ENCODE results near the gene SSX3.
"Not testable (repeated sequence)": the region's sequence is repeated elsewhere in the genome, so short reads cannot be mapped to it uniquely, and the experiment has no call there.

The SSX3 gene

DNA sequence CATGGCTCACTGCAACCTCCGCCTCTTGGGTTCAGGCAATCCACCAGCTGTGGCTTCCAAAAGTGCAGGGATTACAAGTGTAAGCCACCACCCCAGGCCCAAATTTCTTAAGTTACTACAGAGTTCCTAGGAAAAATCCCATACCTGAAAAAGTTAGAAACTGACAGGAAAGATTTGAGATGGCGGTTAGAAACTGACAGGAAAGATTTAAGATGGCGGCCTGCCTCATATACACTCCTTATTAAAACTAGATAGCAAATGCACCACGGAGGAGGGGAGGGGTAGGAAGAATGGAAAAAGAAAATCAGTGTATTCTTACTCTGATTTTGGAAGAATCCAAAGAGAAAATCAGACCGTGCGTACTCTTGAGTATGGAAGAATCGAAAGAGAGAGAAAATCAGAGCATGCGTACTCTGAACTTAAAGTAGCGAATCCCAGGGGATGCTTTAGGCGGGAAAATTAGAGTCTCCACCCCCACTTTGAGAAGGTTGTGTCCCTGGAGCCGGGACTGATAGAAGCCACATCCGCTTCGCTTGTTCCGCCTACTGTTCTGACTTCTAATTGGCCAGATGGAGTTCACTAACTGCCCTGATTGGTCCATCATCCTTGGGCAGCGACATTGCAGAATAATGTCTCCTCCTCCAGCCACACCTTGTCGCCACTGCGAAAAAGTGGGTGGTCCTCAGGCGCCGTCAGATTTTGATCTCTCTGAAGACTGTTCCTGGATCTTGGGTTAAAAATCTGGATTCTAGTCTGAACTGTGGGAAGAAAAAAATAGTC is at the start of gene SSX3:
Gene SSX3, minus strand, starts transcription at position 389 of the 780 bp plus-strand sequence. CDS start 1,454 bp downstream, outside the sequence.
- not testable (repeated sequence) for DNase-seq (ENCODE audit: low read depth)

GRCh38 chrX:48397825-48398224 is 41.3 kb upstream of the SSX3 start:
- DNase-seq (ENCODE audit: low read depth): not testable (repeated sequence)

- DNase-seq (ENCODE audit: low read depth): not testable (repeated sequence)
These were observed 40.4 kb upstream of the SSX3 start for GRCh38 chrX:48396931-48397330.

DNA sequence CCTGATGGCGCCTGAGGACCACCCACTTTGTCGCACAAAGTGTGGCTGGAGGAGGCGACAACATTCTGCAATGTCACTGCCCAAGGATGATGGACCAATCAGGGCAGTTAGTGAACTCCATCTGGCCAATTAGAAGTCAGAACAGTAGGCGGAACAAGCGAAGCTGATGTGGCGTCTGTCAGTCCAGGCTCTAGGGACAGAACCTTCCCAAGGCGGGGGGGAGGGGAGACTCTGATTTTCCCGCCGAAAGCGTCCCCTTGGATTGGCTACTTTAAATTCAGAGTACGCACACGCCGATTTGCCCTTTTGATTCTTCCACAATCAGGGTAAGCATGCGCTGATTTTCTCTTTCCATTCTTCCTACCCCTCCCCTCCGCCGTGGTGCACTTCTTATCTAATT is 26.7 kb upstream of the SSX3 start, which contains the start of gene SSX4:
Gene SSX4, plus strand, starts transcription at position 301 of the 400 bp plus-strand sequence. CDS start 515 bp downstream, outside the sequence.
- not testable (repeated sequence) for DNase-seq (ENCODE audit: low read depth)

DNA sequence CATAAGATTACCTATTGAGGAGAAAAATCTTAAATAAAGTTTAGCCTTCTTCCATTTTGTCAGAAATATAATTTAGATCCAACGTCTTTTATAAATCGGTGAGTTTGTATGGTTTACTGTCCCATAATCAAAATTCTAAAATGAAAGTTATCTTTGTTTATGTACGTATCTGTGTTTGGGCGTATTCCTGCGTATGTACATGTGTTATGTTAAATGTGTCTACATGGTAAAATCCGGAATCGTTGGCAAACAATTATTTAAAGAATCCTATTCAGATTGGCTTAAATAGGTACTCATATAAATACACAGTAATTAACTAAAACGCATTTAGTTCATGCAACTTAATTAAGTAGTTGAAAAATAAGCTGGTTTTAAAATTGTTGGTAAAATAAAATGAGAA is 13.9 kb upstream of the SSX3 start:
- DNase-seq (ENCODE audit: low read depth): not testable (repeated sequence)

DNA sequence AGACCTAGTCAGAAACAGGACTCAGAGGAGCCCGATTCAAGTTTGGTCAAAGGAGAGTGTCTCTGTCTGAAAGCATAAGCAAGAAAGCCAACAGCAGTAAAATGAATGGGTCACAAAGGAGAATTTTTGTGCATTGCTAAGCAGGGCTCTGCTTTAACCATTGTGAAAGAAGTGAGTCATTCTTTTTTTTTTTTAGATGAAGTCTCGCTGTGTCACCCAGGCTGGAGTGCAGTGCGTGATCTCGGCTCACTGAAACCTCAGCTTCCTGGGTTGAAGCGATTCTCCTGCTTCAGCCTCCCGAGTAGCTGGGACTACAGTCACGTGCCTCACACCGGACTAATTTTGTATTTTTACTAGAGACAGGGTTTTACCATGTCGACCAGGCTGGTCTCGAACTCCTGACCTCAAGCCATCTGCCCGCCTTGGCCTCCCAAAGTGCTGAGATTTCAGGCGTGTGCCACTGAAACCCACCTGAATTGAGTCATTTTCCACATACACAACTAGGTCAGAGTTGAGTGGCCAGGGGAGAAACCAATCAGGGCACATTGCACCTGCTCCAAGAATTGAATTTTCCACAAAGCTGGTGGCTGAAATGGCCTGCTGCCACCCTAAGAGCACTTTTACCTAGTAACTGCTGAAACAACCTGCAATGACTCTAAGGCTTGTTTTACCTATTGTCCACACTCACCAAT is 11.4 kb upstream of the SSX3 start:
- DNase-seq (ENCODE audit: low read depth): not testable (repeated sequence)

DNA sequence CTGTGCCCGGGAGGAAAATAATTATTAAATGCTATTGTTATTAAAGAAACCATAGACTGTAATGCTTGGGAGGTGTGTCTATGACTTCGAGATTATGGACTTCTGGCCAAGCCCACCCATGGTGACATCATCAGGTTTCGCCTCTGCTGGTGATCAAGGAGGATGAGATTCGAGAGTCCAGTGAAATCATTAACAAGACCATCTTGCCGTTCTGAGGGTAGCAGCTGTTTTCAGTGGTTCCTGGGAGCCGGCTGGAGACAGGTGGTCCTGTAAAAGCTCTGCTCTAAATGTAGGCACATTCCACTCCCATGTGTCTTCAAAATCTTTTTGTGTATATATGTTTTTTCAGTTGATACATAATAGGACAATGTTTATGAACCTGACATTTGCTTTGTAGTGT is 2.8 kb upstream of the SSX3 start:
- DNase-seq (ENCODE audit: low read depth): not testable (repeated sequence)

DNA sequence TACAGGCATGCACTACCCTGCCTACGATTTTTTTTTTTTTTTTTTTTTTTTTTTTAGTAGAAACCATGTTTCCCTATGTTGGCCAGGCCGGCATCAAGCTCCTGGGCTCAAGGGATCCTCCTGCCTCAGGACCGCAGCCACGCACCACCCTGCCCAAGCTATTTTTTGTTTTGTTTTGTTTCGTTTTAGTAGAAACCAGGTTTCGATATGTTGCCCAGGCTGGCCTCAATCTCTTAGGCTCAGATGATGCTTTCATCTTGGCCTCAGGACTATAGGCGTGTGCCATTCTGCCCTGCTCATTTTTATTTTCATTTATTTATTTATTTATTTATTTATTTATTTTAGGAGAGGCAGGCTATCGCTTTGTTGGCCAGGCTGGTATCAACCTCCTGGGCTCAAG is 1.2 kb upstream of the SSX3 start:
- no peak for DNase-seq (ENCODE audit: low read depth)

- DNase-seq (ENCODE audit: low read depth): not testable (repeated sequence)
These were observed 10.4 kb downstream of the SSX3 start for GRCh38 chrX:48346059-48346458.

DNA sequence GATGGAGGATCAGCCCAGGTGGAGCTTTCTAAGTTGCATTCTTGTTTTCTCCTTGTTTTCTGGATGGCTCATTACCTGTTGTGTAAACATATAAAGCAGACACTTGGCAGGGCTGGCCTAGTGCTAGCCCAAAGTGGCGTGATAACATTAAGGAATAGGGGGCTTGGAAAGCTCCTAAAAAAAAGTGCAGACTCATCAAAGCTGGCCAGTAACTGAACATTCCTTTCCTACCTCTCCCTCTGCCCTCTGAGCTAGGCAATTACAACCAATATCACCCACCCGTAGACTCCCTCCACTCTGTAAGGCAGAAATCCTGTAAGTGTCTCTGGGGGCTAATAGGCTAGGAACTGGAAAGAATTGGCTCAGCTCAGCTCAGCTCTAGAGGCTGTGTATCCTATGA is 42.5 kb downstream of the SSX3 start:
- DNase-seq (ENCODE audit: low read depth): not testable (repeated sequence)

DNA sequence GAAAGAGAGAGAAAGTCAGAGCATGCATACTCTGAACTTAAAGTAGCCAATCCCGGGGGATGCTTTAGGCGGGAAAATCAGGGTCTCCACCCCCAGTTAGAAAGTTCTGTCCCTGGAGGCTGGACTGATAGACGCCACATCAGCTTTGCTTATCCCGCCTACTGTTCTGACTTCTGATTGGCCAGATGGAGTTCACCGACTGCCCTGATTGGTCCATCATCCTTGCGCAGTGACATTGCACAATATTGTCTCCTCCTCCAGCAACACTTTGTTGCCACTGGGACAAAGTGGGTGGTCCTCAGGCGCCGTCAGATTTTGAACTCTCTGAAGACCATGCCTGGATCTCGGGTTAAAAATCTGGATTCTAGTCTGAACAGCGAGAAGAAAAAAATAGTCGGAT is 50.3 kb downstream of the SSX3 start:
- no peak for DNase-seq (ENCODE audit: low read depth)
